Epithelial cell of proximal tubule (primary cell): ENCODE results near the gene MXRA7. TPM values are rescaled to one million over a fixed set of nuclear protein-coding genes. Genes with fewer than 3 reads are reported as not detected.
"Not testable (repeated sequence)": the region's sequence is repeated elsewhere in the genome, so short reads cannot be mapped to it uniquely, and the experiment has no call there.

ENCODE experiments used
- DNase-seq: peaks from one replicate; pipeline ENCODE4 v3.0.0-alpha.2; 2011; ENCODE audit warnings: low read depth
- H3K4me3 ChIP-seq: 2 replicates; pipeline ENCODE4 v1.5.1; 2011; ENCODE audit warnings: low read depth, mild to moderate bottlenecking, low read length
- CTCF ChIP-seq: conservative IDR thresholded peaks from 2 replicates; pipeline ENCODE4 v1.5.1; 2012; ENCODE audit warnings: low read depth, mild to moderate bottlenecking, low read length
- total RNA-seq: library from RNA; depleted of rRNA; stranded (reverse); fragments of >200 nt; gene quantifications from 2 replicates; pipeline ENCODE4 v1.2.3, GENCODE V29; 2015

MXRA7 gene
- total RNA-seq, 1 donor from 2014 or later: 167 TPM

DNA sequence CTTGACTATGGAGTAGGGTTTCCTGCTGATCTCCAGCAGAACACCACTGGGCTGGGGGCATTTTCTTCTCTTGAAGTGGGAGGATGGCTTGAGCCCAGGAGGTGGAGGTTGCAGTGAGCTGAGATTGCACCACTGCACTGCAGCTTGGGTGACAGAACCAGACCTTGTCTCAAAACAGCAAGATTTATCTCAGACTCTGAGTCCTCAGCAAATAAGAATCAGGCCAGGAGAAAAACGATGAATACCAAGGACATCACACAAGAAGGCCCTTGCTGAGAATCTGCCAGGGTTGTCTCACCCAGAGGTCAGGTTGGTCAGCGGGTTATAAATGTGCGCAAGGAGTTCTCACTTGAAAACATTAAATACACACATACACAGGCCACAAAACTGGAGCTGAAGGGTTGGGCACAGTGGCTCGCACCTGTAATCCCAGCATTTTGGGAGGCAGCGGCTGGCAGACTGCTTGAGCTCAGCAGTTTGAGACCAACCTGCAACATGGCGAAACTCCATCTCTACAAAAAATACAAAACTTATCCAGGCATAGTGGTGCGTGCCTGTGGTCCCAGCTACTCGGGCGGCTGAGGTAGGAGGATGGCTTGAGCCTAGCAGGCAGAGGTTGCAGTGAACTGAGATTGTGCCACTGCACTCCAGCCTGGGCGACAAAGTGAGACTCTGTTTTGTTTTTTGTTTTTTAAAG lies 7.7 kb downstream of the MXRA7 start:
- no peak for DNase-seq
- no peak for TF ChIP-seq CTCF
- H3K4me3 ChIP-seq: no peak overlapping the region

DNA sequence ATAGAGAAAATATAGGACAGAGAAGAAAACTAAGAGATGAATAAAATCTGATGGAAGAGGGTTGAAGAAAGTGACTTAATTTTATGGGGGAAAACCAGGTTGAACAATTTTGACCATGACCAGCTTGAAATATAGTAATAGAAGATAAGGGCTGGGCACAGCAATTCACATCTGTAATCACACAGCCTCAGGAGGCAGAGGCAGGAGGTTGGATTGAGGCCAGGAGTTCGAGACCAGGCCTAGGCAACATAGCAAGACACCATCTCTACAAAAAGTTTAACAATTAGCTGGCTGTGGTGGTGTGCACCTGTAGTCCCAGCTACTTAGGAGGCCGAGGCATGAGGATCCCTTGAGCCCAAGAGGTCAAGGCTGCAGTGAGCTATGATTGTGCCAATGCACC lies 8.7 kb downstream of the MXRA7 start:
- no peak for TF ChIP-seq CTCF
- no peak for DNase-seq
- H3K4me3 ChIP-seq: no peak overlapping the region

DNA sequence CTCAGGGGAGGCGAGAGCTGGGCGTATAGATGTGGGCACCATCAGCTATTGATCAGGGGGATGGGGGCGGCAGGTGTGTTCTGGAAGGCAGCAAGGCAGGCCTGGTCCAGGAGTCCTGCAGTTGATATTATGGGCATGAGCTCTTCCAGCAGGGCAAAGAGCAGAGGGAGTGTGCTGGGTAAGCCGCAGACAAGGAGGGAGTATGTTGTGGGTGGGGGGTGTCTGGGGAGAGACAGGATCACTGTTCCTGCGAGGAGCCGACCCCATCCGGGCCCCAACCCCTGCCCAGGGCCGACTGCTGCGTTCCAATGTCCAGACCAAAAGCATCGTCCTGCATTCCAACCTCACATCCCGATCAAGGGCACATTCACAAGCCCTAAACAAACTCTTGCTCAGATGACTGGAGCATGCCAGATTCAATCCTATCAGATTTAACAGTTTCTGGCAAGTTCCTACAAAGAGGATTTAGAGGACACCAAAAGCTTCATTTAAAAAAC lies 9.2 kb downstream of the MXRA7 start:
- DNase-seq: no peak
- no peak overlapping the region for H3K4me3 ChIP-seq
- no peak for TF ChIP-seq CTCF

- DNase-seq: no peak
- TF ChIP-seq CTCF: no peak
- no peak overlapping the region for H3K4me3 ChIP-seq
These were observed 9.9 kb downstream of the MXRA7 start for GRCh38 chr17:76700617-76701470.

GRCh38 chr17:76700270-76700616 lies 10.5 kb downstream of the MXRA7 start:
- no peak for DNase-seq
- H3K4me3 ChIP-seq: no peak overlapping the region
- no peak for TF ChIP-seq CTCF

DNA sequence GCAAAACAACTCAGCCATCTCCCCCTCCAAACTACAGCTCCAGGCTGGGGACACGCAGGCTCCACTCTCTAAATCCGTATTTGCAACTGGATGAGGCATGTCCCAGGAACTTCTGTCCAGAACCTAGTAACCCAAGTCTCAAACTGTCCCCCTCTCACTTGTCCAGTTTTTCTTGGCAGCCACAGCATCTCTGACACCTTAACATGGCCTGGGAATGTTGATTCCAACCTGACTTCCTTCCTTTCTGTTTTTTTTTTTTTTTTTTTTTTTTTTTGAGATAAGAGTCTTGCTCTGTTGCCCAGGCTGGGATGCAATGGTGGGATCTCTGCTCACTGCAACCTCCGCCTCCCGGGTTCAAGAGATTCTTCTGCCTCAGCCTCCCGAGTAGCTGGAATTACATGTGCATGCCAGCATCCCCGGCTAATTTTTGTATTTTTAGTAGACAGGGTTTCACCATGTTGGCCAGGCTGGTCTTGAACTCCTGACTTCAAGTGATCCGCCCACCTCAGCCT lies 12.2 kb downstream of the MXRA7 start:
- DNase-seq, H3K4me3 ChIP-seq: not testable (repeated sequence)

- no peak for TF ChIP-seq CTCF
- no peak overlapping the region for H3K4me3 ChIP-seq
- DNase-seq: no peak
These were observed 12.9 kb downstream of the MXRA7 start for GRCh38 chr17:76697702-76698465.
